Measurements from ENCODE around the gene CC2D2A.
"Not testable (repeated sequence)": the region's sequence is repeated elsewhere in the genome, so short reads cannot be mapped to it uniquely, and the experiment has no call there.

The CC2D2A gene

DNA sequence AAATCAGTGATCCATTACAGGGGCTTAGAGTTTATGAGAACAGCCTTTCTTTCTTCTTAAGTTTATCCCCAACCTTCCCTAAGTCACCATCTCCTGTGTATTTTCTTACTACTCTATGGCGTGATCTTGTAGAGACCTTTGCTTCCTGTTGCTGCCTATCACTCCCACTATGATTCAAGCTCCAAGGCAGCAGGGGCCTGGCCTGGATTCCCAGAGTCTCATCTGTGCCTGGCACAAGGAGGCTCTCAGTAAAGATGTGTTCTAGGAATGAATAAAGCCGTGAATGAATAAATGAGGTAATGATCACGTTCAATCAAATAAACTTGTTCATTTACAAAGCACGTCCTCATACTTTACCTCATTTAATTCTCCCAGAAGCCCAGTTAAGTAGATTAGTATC is 45.4 kb downstream of the CC2D2A start:
- Histone ChIP-seq H3K27me3 (no peaks in the 10 kb centered on the region), H3K4me3 (ENCODE audit: low read depth in 1 of 2, low read length in 1 of 2) (no peak overlapping the region), H3K4me1 (ENCODE audit: control insufficient read depth in 1 of 2, insufficient read depth in 1 of 2, low read depth in 1 of 2, low read length in 1 of 2) (peaks cover 24 to 31% of the 10 kb centered on the region in 2 experiments), H3K9me3 (no peaks in the 10 kb centered on the region), H3K27ac (no peak overlapping the region), H3K36me3 (no peaks in the 10 kb centered on the region)
- no peak for TF ChIP-seq CTCF (IDR thresholded peaks at IDR 0.05)

- TF ChIP-seq CTCF (IDR thresholded peaks at IDR 0.05), result no peak
- Histone ChIP-seq H3K36me3 (no peaks in the 10 kb centered on the region), H3K27me3 (no peaks in the 10 kb centered on the region), H3K9me3 (no peaks in the 10 kb centered on the region), H3K27ac (peak overlapping the region; percentile 35), H3K4me1 (ENCODE audit: control insufficient read depth in 1 of 2, insufficient read depth in 1 of 2, low read depth in 1 of 2, low read length in 1 of 2) (peaks cover 24 to 31% of the 10 kb centered on the region in 2 experiments), H3K4me3 (ENCODE audit: low read depth in 1 of 2, low read length in 1 of 2) (no peak overlapping the region)
These were observed 46.8 kb downstream of the CC2D2A start for GRCh38 chr4:15516494-15516893.

DNA sequence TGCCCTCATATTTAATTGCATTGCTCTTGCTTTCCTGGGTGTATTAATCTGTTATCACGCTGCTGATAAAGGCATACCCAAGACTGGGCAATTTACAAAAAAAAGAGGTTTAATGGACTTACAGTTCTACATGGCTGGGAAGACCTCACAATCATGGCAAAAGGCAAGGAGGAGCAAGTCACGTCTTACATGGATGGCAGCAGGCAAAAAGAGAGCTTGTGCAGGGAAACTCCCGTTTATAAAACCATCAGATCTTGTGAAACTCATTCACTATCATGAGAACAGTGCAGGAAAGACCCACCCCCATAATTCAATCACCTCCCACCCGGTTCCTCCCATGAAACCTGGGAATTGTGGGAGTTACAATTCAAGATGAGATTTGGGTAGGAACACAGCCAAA is 48.0 kb downstream of the CC2D2A start:
- H3K9me3 ChIP-seq, H3K36me3 ChIP-seq, H3K27me3 ChIP-seq: not testable (repeated sequence)
- peak overlapping the region in 1 of 2 experiments; percentile 15 for H3K4me3 ChIP-seq (ENCODE audit: low read depth in 1 of 2, low read length in 1 of 2)
- H3K27ac ChIP-seq, result peak overlapping the region; percentile 66
- peaks cover 24 to 31% of the 10 kb centered on the region in 2 experiments for H3K4me1 ChIP-seq (ENCODE audit: control insufficient read depth in 1 of 2, insufficient read depth in 1 of 2, low read depth in 1 of 2, low read length in 1 of 2)

DNA sequence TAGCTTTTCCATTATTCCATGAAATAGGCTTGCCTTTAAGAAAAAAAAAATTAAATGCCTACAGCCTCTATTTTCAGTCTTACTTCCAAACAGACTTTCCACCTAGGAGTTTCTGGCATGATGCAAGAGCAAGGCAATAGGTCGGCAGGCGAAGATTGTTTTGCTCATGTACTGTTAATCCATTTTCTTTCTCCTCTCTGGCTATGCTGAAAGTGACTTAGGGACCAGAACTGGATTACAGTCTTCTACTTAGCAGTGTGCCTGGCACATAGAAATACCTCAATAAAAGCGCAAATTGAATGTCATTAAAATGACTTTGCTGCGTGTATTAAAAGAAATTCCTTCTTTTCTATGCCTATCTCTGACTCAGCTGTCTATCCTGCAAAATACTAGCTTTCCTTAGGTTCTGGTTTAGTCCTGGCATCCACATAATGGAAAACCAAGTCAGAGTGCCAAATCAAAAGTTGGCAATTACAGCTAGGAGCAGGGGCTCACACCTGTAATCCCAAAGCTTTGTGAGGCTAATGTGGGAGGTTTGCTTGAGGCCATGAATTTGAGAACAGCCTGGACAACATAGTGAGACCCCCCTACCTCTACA is 51.9 kb downstream of the CC2D2A start:
- H3K36me3 ChIP-seq, result no peaks in the 10 kb centered on the region
- H3K4me3 ChIP-seq (ENCODE audit: low read depth in 1 of 2, low read length in 1 of 2), result no peak overlapping the region
- H3K4me1 ChIP-seq (ENCODE audit: control insufficient read depth in 1 of 2, insufficient read depth in 1 of 2, low read depth in 1 of 2, low read length in 1 of 2), result peaks cover 15 to 21% of the 10 kb centered on the region in 2 experiments
- H3K27me3 ChIP-seq, result no peaks in the 10 kb centered on the region
- no peak overlapping the region for H3K27ac ChIP-seq
- TF ChIP-seq CTCF (IDR thresholded peaks at IDR 0.05), result no peak
- no peaks in the 10 kb centered on the region for H3K9me3 ChIP-seq

DNA sequence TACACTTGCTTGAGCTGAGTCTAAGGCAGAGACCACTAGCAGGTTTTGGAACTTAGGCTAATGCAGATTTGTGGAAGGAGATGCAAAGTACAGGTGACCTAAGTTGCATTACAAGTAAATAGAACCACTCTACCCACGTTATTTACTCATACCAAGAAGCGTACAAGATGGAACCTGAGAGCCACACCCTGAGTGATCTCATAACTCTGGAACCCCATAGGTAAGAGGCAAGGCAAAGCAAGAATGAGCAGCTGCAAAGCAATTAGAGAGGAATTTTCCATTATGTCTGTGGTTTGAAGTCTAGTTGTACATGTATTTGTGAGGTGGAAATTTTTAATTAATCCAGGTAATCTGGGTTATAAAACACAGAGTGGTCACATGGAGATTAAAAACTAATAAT is 55.4 kb downstream of the CC2D2A start:
- no peaks in the 10 kb centered on the region for H3K4me1 ChIP-seq (ENCODE audit: control insufficient read depth in 1 of 2, insufficient read depth in 1 of 2, low read depth in 1 of 2, low read length in 1 of 2)
- H3K9me3 ChIP-seq, result no peaks in the 10 kb centered on the region
- no peak for TF ChIP-seq CTCF (IDR thresholded peaks at IDR 0.05)
- no peaks in the 10 kb centered on the region for H3K27me3 ChIP-seq
- H3K4me3 ChIP-seq (ENCODE audit: low read depth in 1 of 2, low read length in 1 of 2), result no peak overlapping the region
- no peak overlapping the region for H3K27ac ChIP-seq
- peaks cover 4% of the 10 kb centered on the region for H3K36me3 ChIP-seq

DNA sequence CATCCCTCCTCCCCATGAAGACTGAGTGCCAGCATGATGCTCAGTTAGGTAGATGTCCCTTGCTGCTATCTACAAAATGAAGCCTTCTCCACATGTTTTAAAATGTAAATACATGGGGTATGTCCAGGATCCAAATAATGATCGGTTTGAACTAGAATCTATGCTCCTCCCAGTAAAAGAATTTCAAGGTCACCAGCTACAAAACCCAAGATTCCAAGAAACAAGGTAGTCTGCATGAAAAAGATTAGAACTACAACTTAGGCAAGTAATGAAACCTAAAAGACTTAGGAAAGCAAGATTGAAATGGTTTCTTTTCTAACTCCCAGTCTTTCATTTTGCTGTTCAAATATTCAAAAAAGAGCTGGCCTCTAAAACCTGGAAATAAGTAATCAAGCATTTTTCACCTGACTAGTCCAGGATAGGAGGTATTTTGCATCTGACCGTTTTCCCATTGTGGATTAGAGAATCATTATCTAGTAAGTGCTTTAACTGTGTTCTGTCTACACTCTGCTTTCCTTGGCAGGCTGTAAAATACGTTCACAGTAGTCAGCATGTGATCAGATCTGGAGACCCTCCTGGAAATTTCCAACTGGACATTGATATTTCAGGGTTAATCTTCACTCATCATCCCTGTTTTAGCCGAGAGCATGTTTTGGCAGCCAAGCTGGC is 57.4 kb downstream of the CC2D2A start:
- Histone ChIP-seq H3K27ac (no peak overlapping the region), H3K9me3 (no peaks in the 10 kb centered on the region), H3K27me3 (no peaks in the 10 kb centered on the region), H3K4me3 (ENCODE audit: low read depth in 1 of 2, low read length in 1 of 2) (no peak overlapping the region), H3K4me1 (ENCODE audit: control insufficient read depth in 1 of 2, insufficient read depth in 1 of 2, low read depth in 1 of 2, low read length in 1 of 2) (no peaks in the 10 kb centered on the region), H3K36me3 (peaks cover 4% of the 10 kb centered on the region)
- TF ChIP-seq CTCF (IDR thresholded peaks at IDR 0.05), result no peak

Measured in neutrophil (primary cell).